Activated naive CD4-positive, alpha-beta T cell treated with anti-CD3 and anti-CD28 coated beads, Interleukin-2, amount 10 ng/mL, durations not matched to agents 7 days and 5 days (primary cell): ENCODE results near the gene DENND5A.

Source experiments
- CTCF ChIA-PET: fragments of 350-600 bp; sonication (Branson Sonifier 250); formaldehyde crosslinking; loops from one replicate; lab custom pipeline; 2021; ENCODE audit warnings: antibody characterized with exemption; lab: Charles Lee
- DNase-seq: peaks from one replicate; pipeline ENCODE4 v3.0.0-alpha.2; 2020
- H3K27ac Mint-ChIP-seq: one replicate; pipeline ENCODE4 v1.8.0; 2021; ENCODE audit warnings: mild to moderate bottlenecking, moderate library complexity, mixed read lengths
- H3K27me3 Mint-ChIP-seq: one replicate; pipeline ENCODE4 v1.8.0; 2021; ENCODE audit warnings: mild to moderate bottlenecking, mixed read lengths
- H3K36me3 Mint-ChIP-seq: one replicate; pipeline ENCODE4 v1.8.0; 2021; ENCODE audit warnings: mixed read lengths
- H3K4me1 Mint-ChIP-seq: one replicate; pipeline ENCODE4 v1.8.0; 2021; ENCODE audit warnings: mixed read lengths
- H3K4me3 Mint-ChIP-seq: one replicate; pipeline ENCODE4 v1.8.0; 2021; ENCODE audit warnings: mild to moderate bottlenecking, moderate library complexity, mixed read lengths
- H3K9me3 Mint-ChIP-seq: one replicate; pipeline ENCODE4 v1.8.0; 2021; ENCODE audit warnings: mixed read lengths

DENND5A gene

DNA sequence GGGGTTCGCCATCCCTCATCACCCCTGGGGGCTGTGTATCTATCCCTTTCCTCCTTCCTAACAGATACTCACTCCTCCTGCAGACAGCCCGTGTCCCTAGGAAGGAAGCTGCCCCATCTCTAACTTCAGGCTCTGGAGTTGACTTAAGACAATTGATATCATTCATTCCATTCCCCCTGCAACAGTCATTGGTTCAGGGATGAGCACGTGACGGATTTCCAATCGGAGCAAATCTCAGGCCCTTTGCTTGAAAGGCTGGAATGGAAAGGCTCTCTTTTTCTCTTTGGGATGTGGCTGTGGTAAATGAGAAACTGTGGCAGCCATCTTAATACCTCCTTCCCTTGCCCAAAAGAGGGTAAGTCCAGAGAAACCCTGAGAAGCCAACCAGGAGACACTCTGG lies 168.7 kb downstream of the DENND5A start:
- Mint-ChIP-seq H3K27me3 (peaks cover 58% of the 10 kb centered on the region), H3K4me3 (no peak overlapping the region), H3K36me3 (no peaks in the 10 kb centered on the region), H3K27ac (no peak overlapping the region), H3K4me1 (peaks cover 4% of the 10 kb centered on the region), H3K9me3 (no peaks in the 10 kb centered on the region)
- CTCF ChIA-PET = interaction anchor here (5.1 to 6.6 kb wide), 2 partner anchors 42 to 81 kb away, joined by 26 to 49 read pairs; no protein-coding TSS in a partner anchor
- DNase-seq = no peak

DNA sequence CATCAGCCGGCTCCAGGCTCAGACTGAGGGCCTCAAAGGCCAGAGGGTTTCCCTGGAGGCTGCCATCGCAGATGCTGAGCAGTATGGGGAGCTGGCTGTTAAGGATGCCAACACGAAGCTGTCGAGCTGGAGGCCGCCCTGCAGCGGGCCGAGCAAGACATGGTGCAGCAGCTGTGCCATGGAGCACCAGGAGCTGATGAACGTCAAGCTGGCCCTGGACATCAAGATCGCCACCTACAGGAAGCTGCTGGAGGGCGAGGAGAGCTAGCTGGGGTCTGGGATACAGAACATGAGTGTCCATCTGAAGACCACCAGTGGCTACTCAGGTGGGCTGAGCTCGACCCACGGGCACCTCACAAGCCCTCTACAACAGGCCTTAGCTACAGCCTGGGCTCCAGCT lies 169.7 kb downstream of the DENND5A start:
- Mint-ChIP-seq H3K9me3 (no peaks in the 10 kb centered on the region), H3K27me3 (peaks cover 64% of the 10 kb centered on the region), H3K4me3 (no peak overlapping the region), H3K36me3 (no peaks in the 10 kb centered on the region), H3K4me1 (peaks cover 8% of the 10 kb centered on the region), H3K27ac (no peak overlapping the region)
- DNase-seq = no peak
- CTCF ChIA-PET = interaction anchor here (0.8 to 6.6 kb wide), 7 partner anchors 9 to 411 kb away, joined by 3 to 49 read pairs (median 4); no protein-coding TSS in a partner anchor

DNA sequence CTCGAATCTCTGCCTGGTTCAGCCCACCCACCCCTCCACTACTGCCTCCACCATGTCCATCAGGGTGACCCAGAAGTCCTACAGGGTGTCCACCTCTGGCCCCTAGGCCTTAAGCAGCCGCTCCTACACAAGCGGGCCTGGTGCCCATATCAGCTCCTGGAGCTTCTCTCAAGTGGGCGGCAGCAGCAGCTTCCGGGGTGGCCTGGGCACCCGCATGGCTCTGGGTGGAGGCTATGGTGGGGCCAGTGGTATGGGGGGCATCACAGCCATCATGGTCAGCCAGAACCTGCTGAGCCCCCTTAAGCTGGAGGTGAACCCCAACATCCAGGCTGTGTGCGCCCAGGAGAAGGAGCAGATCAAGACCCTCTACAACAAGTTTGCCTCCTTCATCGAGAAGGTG lies 170.7 kb downstream of the DENND5A start:
- no peaks in the 10 kb centered on the region for H3K36me3 Mint-ChIP-seq
- CTCF ChIA-PET = interaction anchor here (1.0 to 6.6 kb wide), 6 partner anchors 8 to 412 kb away, joined by 3 to 49 read pairs (median 6); no protein-coding TSS in a partner anchor

GRCh38 chr11:9092853-9093778 lies 172.0 kb downstream of the DENND5A start:
- Mint-ChIP-seq H3K27me3 (peaks cover 80% of the 10 kb centered on the region), H3K36me3 (no peaks in the 10 kb centered on the region), H3K4me3 (no peak overlapping the region), H3K4me1 (peaks cover 11% of the 10 kb centered on the region), H3K9me3 (no peaks in the 10 kb centered on the region), H3K27ac (no peak overlapping the region)
- no peak for DNase-seq
- CTCF ChIA-PET = interaction anchor here (0.5 to 6.6 kb wide), 10 partner anchors 16 to 1024 kb away, joined by 3 to 49 read pairs (median 4); no protein-coding TSS in a partner anchor

More for the DNA sequence above, 170.7 kb downstream of the DENND5A start:
- Mint-ChIP-seq H3K27ac (no peak overlapping the region), H3K27me3 (peaks cover 69% of the 10 kb centered on the region), H3K4me1 (peaks cover 11% of the 10 kb centered on the region), H3K4me3 (no peak overlapping the region), H3K9me3 (no peaks in the 10 kb centered on the region)
- no peak for DNase-seq

- H3K4me3 Mint-ChIP-seq = peak overlapping the region; percentile 18
- H3K36me3 Mint-ChIP-seq = no peaks in the 10 kb centered on the region
- H3K4me1 Mint-ChIP-seq = peaks cover 11% of the 10 kb centered on the region
- CTCF ChIA-PET = interaction anchor here (1.6 to 6.6 kb wide), 3 partner anchors 15 to 76 kb away, joined by 4 to 49 read pairs (median 26); no protein-coding TSS in a partner anchor
- peaks cover 79% of the 10 kb centered on the region for H3K27me3 Mint-ChIP-seq
- H3K9me3 Mint-ChIP-seq = no peaks in the 10 kb centered on the region
- no peak overlapping the region for H3K27ac Mint-ChIP-seq
- no peak for DNase-seq
These were observed 173.1 kb downstream of the DENND5A start for GRCh38 chr11:9092072-9092471.

- no peaks in the 10 kb centered on the region for H3K9me3 Mint-ChIP-seq
- no peak for DNase-seq
- peaks cover 77% of the 10 kb centered on the region for H3K27me3 Mint-ChIP-seq
- H3K36me3 Mint-ChIP-seq = no peaks in the 10 kb centered on the region
- no peak within 1 kb of the TSS for H3K27ac Mint-ChIP-seq
- H3K4me1 Mint-ChIP-seq = peaks cover 11% of the 10 kb centered on the region
- CTCF ChIA-PET = no interaction called here
- peak within 1 kb of the TSS; percentile 29 for H3K4me3 Mint-ChIP-seq
These were observed 173.9 kb downstream of the DENND5A start, which contains the start of gene SCUBE2 for GRCh38 chr11:9091044-9091922. Gene SCUBE2, minus strand, starts transcription at chr11:9091599. Its CDS starts 71 bp downstream, at chr11:9091528.

GRCh38 chr11:9090488-9091043 lies 174.6 kb downstream of the DENND5A start:
- Mint-ChIP-seq H3K4me3 (peak overlapping the region; percentile 16), H3K27ac (no peak overlapping the region), H3K27me3 (peaks cover 72% of the 10 kb centered on the region), H3K9me3 (no peaks in the 10 kb centered on the region), H3K4me1 (peaks cover 11% of the 10 kb centered on the region), H3K36me3 (no peaks in the 10 kb centered on the region)
- CTCF ChIA-PET = interaction anchor here (1.6 kb wide), 1 partner anchor 444 kb away, joined by 3 read pairs; no protein-coding TSS in a partner anchor
- no peak for DNase-seq

DNA sequence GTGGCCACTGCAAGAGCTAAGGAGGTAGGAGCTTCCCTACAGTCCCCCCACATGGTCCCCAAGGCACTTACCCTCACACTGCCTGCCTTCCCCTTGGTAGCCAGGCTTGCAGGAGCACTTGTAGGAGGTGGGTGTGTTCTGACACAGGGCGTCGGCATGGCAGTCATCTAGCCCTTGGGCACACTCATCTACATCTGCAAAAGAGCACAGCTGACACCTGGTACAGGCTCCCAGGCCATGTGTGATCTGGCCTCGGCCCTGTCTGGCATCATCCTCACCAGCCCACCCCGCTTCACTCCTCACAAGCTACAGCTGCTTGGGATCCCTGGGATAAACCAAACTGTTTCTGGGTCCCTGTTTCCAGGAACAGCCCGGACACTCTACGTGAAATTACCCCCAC lies 175.5 kb downstream of the DENND5A start:
- no peak overlapping the region for H3K4me3 Mint-ChIP-seq
- peaks cover 11% of the 10 kb centered on the region for H3K4me1 Mint-ChIP-seq
- H3K27me3 Mint-ChIP-seq = peaks cover 71% of the 10 kb centered on the region
- no peak for DNase-seq
- H3K27ac Mint-ChIP-seq = no peak overlapping the region
- no peaks in the 10 kb centered on the region for H3K36me3 Mint-ChIP-seq
- CTCF ChIA-PET = interaction anchor here (1.6 to 2.5 kb wide), 2 partner anchors 48 to 445 kb away, joined by 3 to 14 read pairs; no protein-coding TSS in a partner anchor
- H3K9me3 Mint-ChIP-seq = no peaks in the 10 kb centered on the region

GRCh38 chr11:9089061-9089460 lies 176.1 kb downstream of the DENND5A start:
- Mint-ChIP-seq H3K4me1 (peaks cover 11% of the 10 kb centered on the region), H3K36me3 (no peaks in the 10 kb centered on the region), H3K9me3 (no peaks in the 10 kb centered on the region), H3K27me3 (peaks cover 65% of the 10 kb centered on the region), H3K4me3 (no peak overlapping the region), H3K27ac (no peak overlapping the region)
- DNase-seq = no peak
- CTCF ChIA-PET = interaction anchor here (1.6 to 2.5 kb wide), 2 partner anchors 49 to 446 kb away, joined by 3 to 14 read pairs; no protein-coding TSS in a partner anchor
